ENCODE results near the gene PRKCZ.
A peak's percentile ranks its signal among the peaks of the same experiment; 100 is the strongest.

Gene PRKCZ

DNA sequence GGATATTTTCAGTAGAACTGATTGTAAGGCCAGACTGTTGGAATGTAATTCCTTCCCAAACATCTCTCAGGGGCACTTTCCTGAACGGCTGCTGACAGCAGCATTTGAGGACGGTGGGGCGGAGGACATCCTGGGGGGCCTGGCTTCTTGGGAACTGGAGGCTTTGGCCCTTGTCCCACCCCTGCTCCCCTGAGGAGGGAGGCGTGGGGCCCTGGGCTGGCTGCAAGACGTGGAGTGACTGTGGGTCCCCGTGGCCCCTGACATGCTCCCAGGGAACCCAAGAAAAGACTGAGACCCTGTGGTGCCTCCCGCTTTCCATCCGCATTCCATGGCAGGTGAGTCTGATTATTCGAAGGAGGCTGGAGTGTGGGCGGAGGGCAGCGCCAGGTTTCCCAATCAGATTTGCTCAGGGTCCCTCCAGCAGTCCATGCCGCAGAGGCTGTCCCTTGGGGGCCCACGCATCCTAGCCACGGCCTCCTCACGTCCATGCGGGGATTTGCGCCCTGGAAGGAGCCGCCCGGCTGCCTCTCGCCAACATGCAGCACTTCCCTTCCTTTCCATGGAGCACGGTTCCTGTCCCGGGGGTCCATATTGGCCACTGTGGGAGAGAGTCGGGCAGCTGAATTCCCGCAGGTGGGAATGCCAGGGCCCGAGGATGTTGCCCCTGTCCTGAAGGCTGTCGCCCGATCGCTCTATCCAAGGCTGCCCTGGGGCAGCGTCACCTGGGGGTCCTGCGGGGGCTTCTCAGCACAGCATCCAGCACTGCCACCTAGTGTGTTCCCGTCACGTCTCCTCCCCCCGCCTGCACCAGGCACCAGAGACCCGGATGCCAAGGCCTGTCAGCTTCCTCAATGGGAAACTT is 75.4 kb downstream of the PRKCZ start:
- TF ChIP-seq, protein P1, sequence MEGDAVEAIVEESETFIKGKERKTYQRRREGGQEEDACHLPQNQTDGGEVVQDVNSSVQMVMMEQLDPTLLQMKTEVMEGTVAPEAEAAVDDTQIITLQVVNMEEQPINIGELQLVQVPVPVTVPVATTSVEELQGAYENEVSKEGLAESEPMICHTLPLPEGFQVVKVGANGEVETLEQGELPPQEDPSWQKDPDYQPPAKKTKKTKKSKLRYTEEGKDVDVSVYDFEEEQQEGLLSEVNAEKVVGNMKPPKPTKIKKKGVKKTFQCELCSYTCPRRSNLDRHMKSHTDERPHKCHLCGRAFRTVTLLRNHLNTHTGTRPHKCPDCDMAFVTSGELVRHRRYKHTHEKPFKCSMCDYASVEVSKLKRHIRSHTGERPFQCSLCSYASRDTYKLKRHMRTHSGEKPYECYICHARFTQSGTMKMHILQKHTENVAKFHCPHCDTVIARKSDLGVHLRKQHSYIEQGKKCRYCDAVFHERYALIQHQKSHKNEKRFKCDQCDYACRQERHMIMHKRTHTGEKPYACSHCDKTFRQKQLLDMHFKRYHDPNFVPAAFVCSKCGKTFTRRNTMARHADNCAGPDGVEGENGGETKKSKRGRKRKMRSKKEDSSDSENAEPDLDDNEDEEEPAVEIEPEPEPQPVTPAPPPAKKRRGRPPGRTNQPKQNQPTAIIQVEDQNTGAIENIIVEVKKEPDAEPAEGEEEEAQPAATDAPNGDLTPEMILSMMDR (IDR thresholded peaks at IDR 0.05; ENCODE audit: low read depth, low read length): no peak
- no peak for TF ChIP-seq MYC (IDR thresholded peaks at IDR 0.05; ENCODE audit: low read depth, low read length)
- no peak for TF ChIP-seq POLR2A (IDR thresholded peaks at IDR 0.05; ENCODE audit: extremely low read depth, insufficient read length)
- TF ChIP-seq, protein P2, sequence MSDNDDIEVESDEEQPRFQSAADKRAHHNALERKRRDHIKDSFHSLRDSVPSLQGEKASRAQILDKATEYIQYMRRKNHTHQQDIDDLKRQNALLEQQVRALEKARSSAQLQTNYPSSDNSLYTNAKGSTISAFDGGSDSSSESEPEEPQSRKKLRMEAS (IDR thresholded peaks at IDR 0.05; ENCODE audit: low read depth, low read length): no peak
- H3K4me3 ChIP-seq (ENCODE audit: low read depth, low read length): no peak overlapping the region
- DNase-seq (ENCODE audit: low read depth): no peak

DNA sequence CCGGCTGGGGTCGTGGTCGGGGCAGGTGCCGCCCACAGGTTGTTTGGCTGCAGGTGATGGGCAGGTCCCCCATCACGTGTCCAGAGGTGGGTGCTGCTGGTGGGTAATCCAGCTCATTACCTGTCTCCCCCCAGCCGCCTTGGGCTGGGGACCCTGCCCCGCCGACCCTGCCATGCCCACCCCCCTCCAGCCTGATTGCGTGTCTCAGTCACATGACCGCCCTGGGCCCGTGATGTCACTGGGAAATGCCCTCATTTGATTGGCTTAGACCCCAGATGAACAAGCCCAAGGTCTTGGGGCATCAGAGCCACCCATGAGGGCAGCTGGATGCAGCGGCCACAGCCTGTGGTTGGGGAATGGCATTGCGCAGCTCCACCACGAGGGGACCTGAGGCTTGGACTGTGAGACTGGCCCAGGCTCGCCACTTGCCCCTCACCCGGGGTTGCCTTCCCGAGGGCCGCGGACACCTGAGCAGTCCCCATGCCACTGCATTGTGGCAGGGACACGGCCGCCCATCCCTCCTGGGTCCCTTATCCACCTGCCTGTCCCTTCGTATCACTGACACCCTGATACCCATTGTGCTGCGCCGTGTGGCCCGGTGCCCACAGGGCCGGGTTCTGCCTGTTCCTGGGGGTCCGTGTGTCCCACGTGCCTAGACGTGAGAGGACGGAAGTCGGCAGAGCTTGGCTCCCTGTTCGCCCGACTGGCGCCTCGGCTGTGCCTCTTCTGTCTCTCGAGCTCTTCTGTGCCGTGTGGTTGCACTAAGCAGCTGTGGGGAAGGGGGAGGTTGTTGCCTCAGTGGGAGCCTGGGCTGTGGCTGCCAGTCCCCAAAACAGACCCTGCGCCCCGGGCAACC is 76.3 kb downstream of the PRKCZ start:
- H3K4me3 ChIP-seq (ENCODE audit: low read depth, low read length): peak overlapping the region; percentile 16
- TF ChIP-seq MYC (IDR thresholded peaks at IDR 0.05; ENCODE audit: low read depth, low read length): no peak
- TF ChIP-seq, protein P1 (IDR thresholded peaks at IDR 0.05; ENCODE audit: low read depth, low read length): no peak
- TF ChIP-seq POLR2A (IDR thresholded peaks at IDR 0.05; ENCODE audit: extremely low read depth, insufficient read length): no peak
- TF ChIP-seq, protein P2 (IDR thresholded peaks at IDR 0.05; ENCODE audit: low read depth, low read length): no peak
- no peak for DNase-seq (ENCODE audit: low read depth)

DNA sequence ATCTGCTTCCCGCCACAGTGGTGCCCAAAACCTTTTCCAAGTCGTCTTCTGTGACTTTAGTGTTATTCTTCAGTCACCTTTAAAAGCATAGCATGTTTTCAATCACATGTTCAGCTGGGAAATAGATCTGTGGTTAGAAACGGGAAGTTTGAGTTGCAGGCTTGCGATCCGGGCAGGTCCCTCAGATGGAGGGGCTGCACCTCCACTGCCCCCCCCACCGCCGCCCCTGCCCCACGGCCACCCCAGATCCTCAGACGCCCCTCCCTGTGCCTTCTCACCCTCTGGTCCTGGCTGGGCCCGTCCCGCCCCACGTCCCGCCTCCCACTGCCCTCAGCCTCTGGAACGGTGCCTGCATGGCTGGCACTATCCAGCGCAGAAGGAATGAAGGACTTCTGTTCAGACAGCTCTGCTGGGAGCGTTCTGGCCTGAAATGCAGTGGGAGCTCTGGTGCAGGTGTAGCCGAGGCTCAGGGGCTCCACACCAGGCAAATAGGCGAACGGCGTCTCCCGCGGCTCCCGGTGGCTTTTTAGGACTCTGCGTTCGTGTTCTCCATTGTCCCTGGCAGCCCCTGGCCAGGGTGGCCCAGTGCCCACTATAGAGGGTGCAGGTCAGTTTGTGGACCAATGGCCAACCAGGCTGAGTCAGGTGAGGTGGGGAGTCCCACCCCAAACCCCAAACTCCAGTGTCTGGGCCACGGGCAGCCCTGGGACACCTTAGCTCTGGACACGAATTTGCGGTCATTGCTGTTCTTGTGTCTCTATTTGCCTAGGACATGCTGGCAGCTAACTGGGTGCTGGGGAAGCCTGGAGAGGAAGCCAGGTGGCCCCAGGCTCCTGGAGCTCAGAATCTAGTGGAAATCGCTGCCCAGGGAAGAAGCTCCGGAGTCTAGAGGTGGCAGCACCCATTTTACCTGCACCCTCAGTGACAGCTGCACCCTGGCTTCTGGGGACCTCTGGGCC is 77.3 kb downstream of the PRKCZ start:
- peak overlapping the region; percentile 16 for H3K4me3 ChIP-seq (ENCODE audit: low read depth, low read length)
- TF ChIP-seq MYC (IDR thresholded peaks at IDR 0.05; ENCODE audit: low read depth, low read length): no peak; the same call in 1 of the 2 replicates
- no peak for TF ChIP-seq POLR2A (IDR thresholded peaks at IDR 0.05; ENCODE audit: extremely low read depth, insufficient read length)
- TF ChIP-seq, protein P1 (IDR thresholded peaks at IDR 0.05; ENCODE audit: low read depth, low read length): no peak
- TF ChIP-seq, protein P2 (IDR thresholded peaks at IDR 0.05; ENCODE audit: low read depth, low read length): peak; percentile 26; the same call in 1 of the 2 replicates
- peak; percentile 61 for DNase-seq (ENCODE audit: low read depth)

GRCh38 chr1:2128189-2128901 is 78.1 kb downstream of the PRKCZ start:
- no peak overlapping the region for H3K4me3 ChIP-seq (ENCODE audit: low read depth, low read length)
- DNase-seq (ENCODE audit: low read depth): no peak
- TF ChIP-seq, protein P1 (IDR thresholded peaks at IDR 0.05; ENCODE audit: low read depth, low read length): no peak

Measured in NB4 (cell line).